HCT116 (cell line): ENCODE results near the gene ZNF331. TPM values are rescaled to one million over a fixed set of nuclear protein-coding genes. Genes with fewer than 3 reads are reported as not detected.

ENCODE experiments used
- ATAC-seq: fragments of 200-7000 bp; cut with Tn5 transposase; 2 replicates; pipeline ENCODE4 v1.9.1; 2020; ENCODE audit warnings: mild to moderate bottlenecking, moderate library complexity
- BruUV-seq: library from RNA; stranded (reverse); fragments of 400-500 nt; replicated peaks from 2 replicates; lab custom pipeline; 2021; lab: Mats Ljungman, UMichigan
- CTCF ChIA-PET: fragments of 300-600 bp; sonication (Branson Sonifier 250); formaldehyde crosslinking; loops from one replicate; lab custom pipeline; 2021; ENCODE audit warnings: antibody characterized with exemption; lab: Charles Lee
- POLR2A ChIA-PET: fragments of 300-600, 350-600 bp; sonication (Branson Sonifier 250); formaldehyde crosslinking; loops from one replicate; lab custom pipeline; 2021; ENCODE audit warnings: antibody characterized with exemption; lab: Charles Lee
- RAD21 ChIA-PET, 2 experiments: fragments of 300-600 bp; sonication (Branson Sonifier 250); formaldehyde crosslinking; loops; one replicate each; lab custom pipeline; 2023; ENCODE audit warnings: low total read pairs in 2 of 2; ENCODE audit not compliant: uncharacterized antibody in 2 of 2, unreplicated experiment in 2 of 2, low non-redundant PET in 1 of 2; lab: Charles Lee
- DNase-seq: peaks from one replicate; pipeline ENCODE4 v3.0.0-alpha.2; 2010; ENCODE audit warnings: low read depth, low spot score
- H2AFZ ChIP-seq: fragments of 200-600 bp; shearing (Covaris generic), sonication (generic); 2 replicates; pipeline ENCODE4 v1.6.1; 2017; ENCODE audit warnings: low read depth, mixed run types, mixed read lengths, antibody characterized with exemption, low read length; ENCODE audit not compliant: poor library complexity, severe bottlenecking
- H3K27ac ChIP-seq: 2 replicates; pipeline ENCODE4 v1.5.1; 2012; ENCODE audit warnings: low read depth, low read length
- H3K27me3 ChIP-seq: fragments of 200-600 bp; sonication (generic); 2 replicates; pipeline ENCODE4 v1.6.1; 2016; ENCODE audit warnings: mixed run types, low read length, mixed read lengths; ENCODE audit not compliant: insufficient read depth
- H3K36me3 ChIP-seq, 2 experiments: fragments of 200-500 bp in 1 of 2; fragments of 200-600 bp in 1 of 2; sonication (Bioruptor generic) in 1 of 2; sonication (generic) in 1 of 2; 2 replicates each; pipeline versions ENCODE4 v1.5.1 to v1.6.1; 2014 to 2016; ENCODE audit warnings: low read length in 2 of 2, inconsistent platforms in 1 of 2, mixed read lengths in 1 of 2, mixed run types in 1 of 2; ENCODE audit not compliant: insufficient read depth in 2 of 2, control insufficient read depth in 1 of 2
- H3K4me1 ChIP-seq, 2 experiments: fragments of 200-600 bp in 1 of 2; sonication (generic) in 1 of 2; 2 replicates each; pipeline versions ENCODE4 v1.5.1 to v1.6.1; 2012 to 2017; ENCODE audit warnings: low read length in 2 of 2, inconsistent platforms in 1 of 2, mild to moderate bottlenecking in 1 of 2, mixed read lengths in 1 of 2, mixed run types in 1 of 2, moderate library complexity in 1 of 2; ENCODE audit not compliant: insufficient read depth in 2 of 2, control insufficient read depth in 1 of 2
- H3K4me2 ChIP-seq: fragments of 200-600 bp; sonication (generic); 2 replicates; pipeline ENCODE4 v1.6.1; 2017; ENCODE audit warnings: mixed run types, low read length, mixed read lengths
- H3K4me3 ChIP-seq, 2 experiments: fragments of 200-600 bp in 1 of 2; sonication (generic) in 1 of 2; replicated peaks in 1 of 2; 2 replicates each; pipeline ENCODE4 v1.5.1; 2011 to 2016; ENCODE audit warnings: low read length in 2 of 2, control low read depth in 1 of 2, low read depth in 1 of 2, mild to moderate bottlenecking in 1 of 2, mixed read lengths in 1 of 2, mixed run types in 1 of 2
- H3K79me2 ChIP-seq: fragments of 200-600 bp; sonication (generic); 2 replicates; pipeline ENCODE4 v1.6.1; 2017; ENCODE audit warnings: mild to moderate bottlenecking, mixed run types, low read length, moderate library complexity, mixed read lengths; ENCODE audit not compliant: insufficient read depth
- H3K9ac ChIP-seq: fragments of 200-600 bp; sonication (generic); 2 replicates; pipeline ENCODE4 v1.6.1; 2016; ENCODE audit warnings: low read length, mixed read lengths
- H3K9me2 ChIP-seq: fragments of 200-600 bp; sonication (generic), shearing (Covaris generic); 2 replicates; pipeline ENCODE4 v1.6.1; 2017; ENCODE audit warnings: mixed run types, mild to moderate bottlenecking, moderate library complexity; ENCODE audit not compliant: insufficient read depth
- H3K9me3 ChIP-seq, 2 experiments: fragments of 200-500 bp in 1 of 2; fragments of 200-600 bp in 1 of 2; sonication (Bioruptor generic) in 1 of 2; sonication (generic) in 1 of 2; 2 replicates each; pipeline ENCODE4 v1.6.1; 2014 to 2017; ENCODE audit warnings: low read length in 2 of 2, mixed read lengths in 2 of 2, inconsistent platforms in 1 of 2, low read depth in 1 of 2, mild to moderate bottlenecking in 1 of 2, mixed run types in 1 of 2, moderate library complexity in 1 of 2; ENCODE audit not compliant: control insufficient read depth in 1 of 2, insufficient read depth in 1 of 2
- H4K20me1 ChIP-seq: fragments of 200-600 bp; sonication (generic), shearing (Covaris generic); 2 replicates; pipeline ENCODE4 v1.6.1; 2017; ENCODE audit warnings: mixed run types, mild to moderate bottlenecking, moderate library complexity; ENCODE audit not compliant: insufficient read depth
- CEBPB ChIP-seq: IDR thresholded peaks from 2 replicates; pipeline ENCODE4 v1.6.1; 2012; ENCODE audit warnings: low read depth
- EGR1 ChIP-seq: IDR thresholded peaks from 2 replicates; pipeline ENCODE4 v1.6.1; 2012; ENCODE audit warnings: low read depth
- ELF1 ChIP-seq: IDR thresholded peaks from 2 replicates; pipeline ENCODE4 v1.6.1; 2012; ENCODE audit warnings: low read depth, borderline replicate concordance
- EZH2phosphoT487 ChIP-seq: fragments of 200-600 bp; IDR thresholded peaks from 2 replicates; pipeline ENCODE4 v1.6.1; 2018; ENCODE audit warnings: antibody characterized with exemption, borderline replicate concordance
- FOSL1 ChIP-seq: IDR thresholded peaks from 2 replicates; pipeline ENCODE4 v1.6.1; 2012; ENCODE audit warnings: low read depth
- JUND ChIP-seq: IDR thresholded peaks from 2 replicates; pipeline ENCODE4 v1.6.1; 2012
- POLR2A ChIP-seq: IDR thresholded peaks from 2 replicates; pipeline ENCODE4 v1.7.0; 2011; ENCODE audit warnings: borderline replicate concordance; ENCODE audit not compliant: insufficient read depth, insufficient read length; ENCODE audit errors: extremely low read depth
- POLR2AphosphoS5 ChIP-seq: IDR thresholded peaks from 2 replicates; pipeline ENCODE4 v1.6.1; 2011; ENCODE audit warnings: mild to moderate bottlenecking, low read depth, low read length, moderate library complexity
- RAD21 ChIP-seq: IDR thresholded peaks from 2 replicates; pipeline ENCODE4 v1.6.1; 2012; ENCODE audit warnings: low read depth, mild to moderate bottlenecking
- TCF7L2 ChIP-seq: IDR thresholded peaks from 2 replicates; pipeline ENCODE4 v1.7.0; 2011; ENCODE audit warnings: borderline replicate concordance, inconsistent platforms; ENCODE audit not compliant: insufficient read depth, insufficient read length; ENCODE audit errors: extremely low read depth
- ZFX ChIP-seq: fragments of 450-650 bp; IDR thresholded peaks from 2 replicates; pipeline ENCODE4 v1.6.1; 2017
- intact Hi-C: fragments of 100-400 bp; cut with micrococcal nuclease; formaldehyde crosslinking; loops from 2 replicates; pipeline ENCODE4 v1.10.0; 2022
- total RNA-seq: library from RNA; stranded (reverse); gene quantifications from one replicate; pipeline ENCODE4 v1.2.1, GENCODE V29; 2021; ENCODE audit not compliant: unreplicated experiment
- TF ChIP-seq, protein P1 (sequence below), 3 experiments: fragments of 200-600 bp in 1 of 3; sonication (generic) in 1 of 3; IDR thresholded peaks in 2 of 3; conservative IDR thresholded peaks in 1 of 3; 2 replicates each; pipeline ENCODE4 v1.5.1; 2012 to 2017; ENCODE audit warnings: low read depth in 2 of 3, low read length in 2 of 3, antibody characterized with exemption in 1 of 3, borderline replicate concordance in 1 of 3, control low read depth in 1 of 3, mild to moderate bottlenecking in 1 of 3, mixed read lengths in 1 of 3, mixed run types in 1 of 3, moderate library complexity in 1 of 3; ENCODE audit not compliant: insufficient read depth in 1 of 3

Gene ZNF331
- total RNA-seq, 1 experiment from 2014 or later, result 0.59 TPM

DNA sequence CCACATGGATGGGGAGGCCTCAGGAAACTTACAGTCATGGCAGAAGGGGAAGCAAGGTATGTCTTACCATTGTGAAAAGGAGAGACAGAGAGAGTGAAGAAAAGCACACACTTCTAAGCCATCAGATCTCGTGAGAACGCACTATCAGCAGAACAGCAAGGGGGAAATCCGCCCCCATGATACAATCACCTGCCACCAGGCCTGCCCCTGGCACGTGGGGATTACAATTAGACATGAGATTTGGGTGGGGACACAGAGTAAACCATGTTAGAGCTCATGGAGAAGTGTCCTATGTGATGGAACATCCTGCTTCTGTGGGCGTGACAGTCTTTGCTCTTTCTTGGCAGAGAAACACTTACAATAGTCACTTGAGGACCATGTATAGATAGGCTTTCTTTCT, 28.1 kb upstream of the ZNF331 start (continued):
- TF ChIP-seq POLR2AphosphoS5 (no peak), POLR2A (no peak), EGR1 (no peak)
- TF ChIP-seq, all 23 proteins: peak for 0

DNA sequence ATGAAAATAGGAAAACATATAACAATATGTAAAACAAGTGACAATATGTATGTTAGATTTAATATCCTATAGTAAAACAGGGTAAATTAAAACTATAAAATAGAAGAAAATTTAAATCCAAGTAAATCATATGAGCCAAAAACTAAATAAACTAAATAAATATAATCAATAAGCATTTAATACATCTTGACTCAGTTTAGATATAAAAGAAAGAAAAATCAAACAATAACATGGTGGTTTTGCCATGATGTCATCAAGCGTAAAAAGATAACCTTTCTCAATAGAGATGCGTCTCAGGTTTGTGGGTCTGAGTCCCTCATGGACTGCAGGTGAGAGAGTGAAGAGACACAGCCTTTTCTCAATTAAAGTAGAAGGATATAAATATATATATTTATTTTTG, 26.6 kb upstream of the ZNF331 start:
- no peak for ATAC-seq
- Histone ChIP-seq H2AFZ (no peak overlapping the region), H3K27ac (no peak overlapping the region), H3K9me2 (no peaks in the 10 kb centered on the region), H3K79me2 (no peaks in the 10 kb centered on the region), H4K20me1 (no peaks in the 10 kb centered on the region), H3K9ac (no peak overlapping the region), H3K9me3 (peaks cover 0 to 10% of the 10 kb centered on the region in 2 experiments; a peak in 2 of 4 replicates), H3K27me3 (no peaks in the 10 kb centered on the region), H3K36me3 (no peaks in the 10 kb centered on the region), H3K4me2 (no peak overlapping the region), H3K4me1 (no peaks in the 10 kb centered on the region), H3K4me3 (no peak overlapping the region)
- DNase-seq, result no peak
- intact Hi-C loops, result no loop called here
- no TSS peak for BruUV-seq
- ChIA-PET POLR2A (no interaction called here), CTCF (no interaction called here)
- no peak for TF ChIP-seq CEBPB
- TF ChIP-seq FOSL1, result no peak
- TF ChIP-seq EGR1, result no peak
- no peak for TF ChIP-seq POLR2AphosphoS5
- TF ChIP-seq RAD21, result no peak
- no peak for TF ChIP-seq ZFX
- no peak for TF ChIP-seq JUND
- TF ChIP-seq, protein P1, sequence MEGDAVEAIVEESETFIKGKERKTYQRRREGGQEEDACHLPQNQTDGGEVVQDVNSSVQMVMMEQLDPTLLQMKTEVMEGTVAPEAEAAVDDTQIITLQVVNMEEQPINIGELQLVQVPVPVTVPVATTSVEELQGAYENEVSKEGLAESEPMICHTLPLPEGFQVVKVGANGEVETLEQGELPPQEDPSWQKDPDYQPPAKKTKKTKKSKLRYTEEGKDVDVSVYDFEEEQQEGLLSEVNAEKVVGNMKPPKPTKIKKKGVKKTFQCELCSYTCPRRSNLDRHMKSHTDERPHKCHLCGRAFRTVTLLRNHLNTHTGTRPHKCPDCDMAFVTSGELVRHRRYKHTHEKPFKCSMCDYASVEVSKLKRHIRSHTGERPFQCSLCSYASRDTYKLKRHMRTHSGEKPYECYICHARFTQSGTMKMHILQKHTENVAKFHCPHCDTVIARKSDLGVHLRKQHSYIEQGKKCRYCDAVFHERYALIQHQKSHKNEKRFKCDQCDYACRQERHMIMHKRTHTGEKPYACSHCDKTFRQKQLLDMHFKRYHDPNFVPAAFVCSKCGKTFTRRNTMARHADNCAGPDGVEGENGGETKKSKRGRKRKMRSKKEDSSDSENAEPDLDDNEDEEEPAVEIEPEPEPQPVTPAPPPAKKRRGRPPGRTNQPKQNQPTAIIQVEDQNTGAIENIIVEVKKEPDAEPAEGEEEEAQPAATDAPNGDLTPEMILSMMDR (IDR thresholded peaks at IDR 0.05 in 2 of 3, conservative IDR thresholded peaks at IDR 0.05 in 1 of 3; ENCODE audit: borderline replicate concordance in 1 of 3, insufficient read depth in 1 of 3, low read depth in 2 of 3, low read length in 2 of 3), result no peak
- TF ChIP-seq TCF7L2, result no peak
- TF ChIP-seq POLR2A, result no peak
- no peak for TF ChIP-seq ELF1
- no peak for TF ChIP-seq EZH2phosphoT487
- TF ChIP-seq, all 23 proteins: peak for 0
- RAD21 ChIA-PET, result no interaction called here
